ENCODE results near the gene SLC25A25. TPM values are rescaled to one million over a fixed set of nuclear protein-coding genes. Genes with fewer than 3 reads are reported as not detected.
A peak's percentile ranks its signal among the peaks of the same experiment; 100 is the strongest.

The SLC25A25 gene
- total RNA-seq, 2 donors from 2014 or later: 12.9 to 13.1 TPM

- H3K4me1 ChIP-seq (ENCODE audit: control insufficient read depth, insufficient read depth, low read length): no peaks in the 10 kb centered on the region
- no peak overlapping the region for H3K9ac ChIP-seq (ENCODE audit: extremely low read depth, low read length, poor library complexity, severe bottlenecking)
- Mint-ChIP-seq H3K27ac (no peak overlapping the region), H3K36me3 (ENCODE audit: low read depth) (peaks cover 23% of the 10 kb centered on the region), H3K4me1 (peaks cover 9% of the 10 kb centered on the region), H3K9me3 (peaks cover 4% of the 10 kb centered on the region), H3K27me3 (ENCODE audit: insufficient read depth) (no peaks in the 10 kb centered on the region), H3K4me3 (no peak overlapping the region)
- no peak overlapping the region for H3K27ac ChIP-seq (ENCODE audit: low read depth, low read length)
- DNase-seq: peak; percentile 45
- H3K36me3 ChIP-seq (ENCODE audit: control insufficient read depth, insufficient read depth, low read length): peaks cover 30% of the 10 kb centered on the region
- H3K4me3 ChIP-seq (ENCODE audit: low read length): no peak overlapping the region
- TF ChIP-seq CTCF (conservative IDR thresholded peaks at IDR 0.05): no peak
- H3K27me3 ChIP-seq (ENCODE audit: control insufficient read depth, insufficient read depth, low read length, poor library complexity, severe bottlenecking): no peaks in the 10 kb centered on the region
- H3K9me3 ChIP-seq (ENCODE audit: control insufficient read depth, low read length): peaks cover 7% of the 10 kb centered on the region
- 92 to 95% methylated on average over 6 to 12 of the region's 12 CpGs for WGBS, 2 experiments (ENCODE audit: insufficient coverage in 1 of 2, insufficient read length in 1 of 2)
Measured at GRCh38 chr9:128113526-128114325, 45.7 kb downstream of the SLC25A25 start.

GRCh38 chr9:128114326-128115186, 46.5 kb downstream of the SLC25A25 start:
- H3K27me3 Mint-ChIP-seq (ENCODE audit: insufficient read depth): no peaks in the 10 kb centered on the region

More at GRCh38 chr9:128114326-128115186, 46.5 kb downstream of the SLC25A25 start:
- Mint-ChIP-seq H3K9me3 (peaks cover 4% of the 10 kb centered on the region), H3K36me3 (ENCODE audit: low read depth) (peaks cover 23% of the 10 kb centered on the region), H3K4me1 (peaks cover 7% of the 10 kb centered on the region), H3K4me3 (no peak overlapping the region), H3K27ac (no peak overlapping the region)
- H3K4me3 ChIP-seq (ENCODE audit: low read length): no peak overlapping the region
- no peak for TF ChIP-seq CTCF (conservative IDR thresholded peaks at IDR 0.05)
- peaks cover 7% of the 10 kb centered on the region for H3K9me3 ChIP-seq (ENCODE audit: control insufficient read depth, low read length)
- H3K27ac ChIP-seq (ENCODE audit: low read depth, low read length): no peak overlapping the region
- 95 to 97% methylated on average over 20 to 29 of the region's 29 CpGs for WGBS, 2 experiments (ENCODE audit: insufficient coverage in 1 of 2, insufficient read length in 1 of 2)
- DNase-seq: peak; percentile 50
- no peaks in the 10 kb centered on the region for H3K27me3 ChIP-seq (ENCODE audit: control insufficient read depth, insufficient read depth, low read length, poor library complexity, severe bottlenecking)
- H3K4me1 ChIP-seq (ENCODE audit: control insufficient read depth, insufficient read depth, low read length): no peaks in the 10 kb centered on the region
- H3K36me3 ChIP-seq (ENCODE audit: control insufficient read depth, insufficient read depth, low read length): peaks cover 30% of the 10 kb centered on the region
- no peak overlapping the region for H3K9ac ChIP-seq (ENCODE audit: extremely low read depth, low read length, poor library complexity, severe bottlenecking)

Data from endodermal cell (in vitro differentiated cells).